Glomerular endothelial cell (primary cell): ENCODE results near the gene PSME2. TPM values are rescaled to one million over a fixed set of nuclear protein-coding genes. Genes with fewer than 3 reads are reported as not detected.

Experiments
- DNase-seq: peaks from one replicate; pipeline ENCODE4 v3.0.0-alpha.2; 2011; ENCODE audit warnings: low read depth, low spot score; ENCODE audit errors: extremely low read depth
- total RNA-seq: library from RNA; depleted of rRNA; stranded (reverse); fragments of >200 nt; gene quantifications from 2 replicates; pipeline ENCODE4 v1.2.3, GENCODE V29; 2015

PSME2 gene
- total RNA-seq, 1 donor from 2014 or later, result 165 TPM

GRCh38 chr14:24095271-24096068 is 50.9 kb downstream of the PSME2 start:
- no peak for DNase-seq

DNA sequence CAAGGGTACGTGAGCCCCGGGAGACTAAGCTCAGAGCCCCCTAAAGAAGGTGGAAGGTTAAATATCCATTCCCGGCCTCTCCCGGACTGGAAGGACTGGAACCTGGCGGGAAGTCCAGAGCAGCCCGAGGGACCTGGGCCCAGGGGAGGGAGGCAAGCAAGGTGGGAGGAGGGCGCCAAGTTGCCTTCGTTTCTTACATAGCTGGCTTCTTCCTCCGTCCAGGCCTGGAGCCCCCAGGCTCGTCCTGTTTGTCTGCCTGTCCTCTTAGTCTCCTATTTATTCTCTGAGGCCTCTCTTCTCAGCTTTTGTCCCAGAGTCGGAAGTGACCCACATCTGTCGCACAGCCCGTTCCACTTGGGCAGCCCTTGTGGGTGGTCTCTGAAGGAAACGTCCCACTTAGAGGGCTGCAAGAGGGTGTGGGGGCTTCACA is 51.6 kb downstream of the PSME2 start:
- DNase-seq, result no peak

DNA sequence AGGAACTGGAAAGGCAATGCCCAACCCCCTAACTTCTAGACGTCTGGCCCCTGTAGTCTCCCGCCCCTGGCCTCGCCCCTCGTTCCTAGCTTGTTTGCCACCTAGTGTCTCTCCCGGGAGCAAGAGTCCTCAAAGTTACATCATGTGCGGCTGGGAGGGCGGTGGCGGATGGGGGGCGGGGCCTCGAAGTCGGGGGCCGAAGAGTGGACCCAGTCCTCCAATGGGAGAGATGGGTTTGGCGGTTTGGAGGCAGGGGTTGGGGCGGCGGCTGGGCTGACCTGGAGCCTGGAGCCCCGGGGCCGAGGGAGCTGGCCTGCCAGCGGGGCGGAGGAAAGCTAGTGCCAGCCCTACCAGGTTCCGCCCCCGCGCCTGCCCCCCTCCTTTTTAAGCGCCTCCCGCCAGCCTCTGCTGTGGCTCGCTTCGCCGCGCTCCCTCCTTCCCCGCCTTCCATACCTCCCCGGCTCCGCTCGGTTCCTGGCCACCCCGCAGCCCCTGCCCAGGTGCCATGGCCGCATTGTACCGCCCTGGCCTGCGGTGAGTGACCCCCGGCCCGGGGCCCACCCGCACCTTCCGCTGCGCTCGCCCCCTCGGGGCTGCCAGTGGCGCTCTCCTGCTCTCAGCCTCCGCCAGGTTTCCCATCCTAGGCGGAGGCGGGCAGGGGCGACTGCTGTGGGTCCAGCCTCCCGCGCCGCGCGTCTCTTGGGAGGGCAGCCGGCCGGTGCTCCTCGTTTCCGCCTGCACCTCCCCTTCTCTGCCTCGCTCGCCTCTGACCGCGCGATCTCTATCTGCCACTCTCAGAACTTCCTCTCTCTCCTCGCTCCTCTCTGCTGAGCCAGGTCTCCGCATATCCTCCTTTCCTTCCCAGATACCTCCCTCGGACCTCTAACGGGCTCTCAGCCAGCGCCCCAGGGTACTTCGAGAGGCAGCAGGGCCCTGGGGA is 52.2 kb downstream of the PSME2 start, which contains the start of gene PCK2:
Gene PCK2 (plus strand): TSS at position 411 of the 940 bp plus-strand sequence. CDS start 95 bp downstream, at position 506.
- DNase-seq, result no peak

Other genes with a start within 250 kb of the PSME2 start
- gene DHRS4, start 192.8 kb downstream of the PSME2 start, total RNA-seq, result 24.2 and 46.5 TPM in 2 replicates
- 8.5 and 8.7 TPM in 2 replicates for gene DHRS4L2, start 157.7 kb downstream of the PSME2 start, total RNA-seq
- gene CARMIL3, start 94.6 kb downstream of the PSME2 start, total RNA-seq, result 0.06 and 0.19 TPM in 2 replicates
- not detected in 2 replicates for gene CPNE6, start 75.0 kb downstream of the PSME2 start, total RNA-seq
- 6.4 and 11.4 TPM in 2 replicates for gene PCK2, start 52.3 kb downstream of the PSME2 start, total RNA-seq
- 36.4 and 57.0 TPM in 2 replicates for gene DCAF11, start 31.8 kb downstream of the PSME2 start, total RNA-seq
- gene NRL, start 31.7 kb downstream of the PSME2 start, total RNA-seq, result 0.70 and 4.9 TPM in 2 replicates
- gene FITM1, start 16.0 kb downstream of the PSME2 start, total RNA-seq, result 0.29 TPM in 1 of 2 replicates, not detected in the other
- gene PSME1, start 10.4 kb downstream of the PSME2 start, total RNA-seq, result 235 and 321 TPM in 2 replicates
- 12.3 and 16.9 TPM in 2 replicates for gene EMC9, start 5.0 kb downstream of the PSME2 start, total RNA-seq
- gene RNF31, start 888 bp upstream of the PSME2 start, total RNA-seq, result 42.1 and 77.5 TPM in 2 replicates
- 45.4 and 73.1 TPM in 2 replicates for gene IRF9, start 14.7 kb upstream of the PSME2 start, total RNA-seq
- gene REC8, start 25.5 kb upstream of the PSME2 start, total RNA-seq, result 46.3 and 55.0 TPM in 2 replicates
- 41.5 and 52.4 TPM in 2 replicates for gene IPO4, start 42.2 kb upstream of the PSME2 start, total RNA-seq
- 77.2 and 94.9 TPM in 2 replicates for gene TM9SF1, start 48.8 kb upstream of the PSME2 start, total RNA-seq
- not detected in 2 replicates for gene TSSK4, start 59.1 kb upstream of the PSME2 start, total RNA-seq
- gene CHMP4A, start 66.9 kb upstream of the PSME2 start, total RNA-seq, result 32.0 and 52.3 TPM in 2 replicates
- 10.2 and 11.2 TPM in 2 replicates for gene MDP1, start 69.5 kb upstream of the PSME2 start, total RNA-seq
- 226 and 248 TPM in 2 replicates for gene NEDD8, start 85.8 kb upstream of the PSME2 start, total RNA-seq
- gene GMPR2, start 86.3 kb upstream of the PSME2 start, total RNA-seq, result 51.6 and 94.0 TPM in 2 replicates
- 40.6 and 42.4 TPM in 2 replicates for gene TINF2, start 96.0 kb upstream of the PSME2 start, total RNA-seq
- 0.64 and 2.5 TPM in 2 replicates for gene TGM1, start 116.6 kb upstream of the PSME2 start, total RNA-seq
- gene RABGGTA, start 125.0 kb upstream of the PSME2 start, total RNA-seq, result 28.7 and 42.6 TPM in 2 replicates
- 18.0 and 36.1 TPM in 2 replicates for gene DHRS1, start 153.2 kb upstream of the PSME2 start, total RNA-seq
- 19.3 and 25.6 TPM in 2 replicates for gene NOP9, start 153.2 kb upstream of the PSME2 start, total RNA-seq
- gene CIDEB, start 161.4 kb upstream of the PSME2 start, total RNA-seq, result 2.0 and 2.5 TPM in 2 replicates
- 1.8 and 8.4 TPM in 2 replicates for gene LTB4R2, start 163.5 kb upstream of the PSME2 start, total RNA-seq
- 5.3 and 7.9 TPM in 2 replicates for gene LTB4R, start 164.9 kb upstream of the PSME2 start, total RNA-seq
- 63.3 and 115 TPM in 2 replicates for gene ADCY4, start 188.5 kb upstream of the PSME2 start, total RNA-seq
- 1.3 and 2.6 TPM in 2 replicates for gene RIPK3, start 193.4 kb upstream of the PSME2 start, total RNA-seq
- gene NFATC4, start 221.6 kb upstream of the PSME2 start, total RNA-seq, result 24.3 and 42.5 TPM in 2 replicates